Bone marrow (tissue), 2 donors: ENCODE results near the gene PKIG.

Experiments used
- DNase-seq, 2 donors: peaks; one replicate each; lab custom pipeline; 2025; lab: John Stamatoyannopoulos, UW

Gene PKIG

DNA sequence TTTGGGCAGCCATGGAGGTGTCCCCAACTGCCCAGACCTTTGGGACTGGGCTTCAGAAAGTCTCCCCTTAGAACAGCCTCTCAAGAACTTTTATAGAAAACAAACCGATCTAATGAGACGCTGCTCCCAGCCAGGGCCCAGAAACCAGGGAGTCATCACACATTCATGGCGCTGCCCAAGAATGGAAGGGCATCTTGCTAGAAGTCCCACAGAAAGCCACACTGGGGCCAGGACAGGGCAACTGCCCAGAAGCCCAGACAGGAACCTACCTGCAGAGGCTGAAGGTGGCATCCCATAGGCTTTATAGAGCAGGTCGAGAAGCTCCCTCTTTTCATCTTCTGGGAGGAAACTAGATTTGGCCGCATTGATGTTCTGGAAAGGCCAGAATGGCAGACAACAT is 37.7 kb downstream of the PKIG start:
- DNase-seq = no peak

DNA sequence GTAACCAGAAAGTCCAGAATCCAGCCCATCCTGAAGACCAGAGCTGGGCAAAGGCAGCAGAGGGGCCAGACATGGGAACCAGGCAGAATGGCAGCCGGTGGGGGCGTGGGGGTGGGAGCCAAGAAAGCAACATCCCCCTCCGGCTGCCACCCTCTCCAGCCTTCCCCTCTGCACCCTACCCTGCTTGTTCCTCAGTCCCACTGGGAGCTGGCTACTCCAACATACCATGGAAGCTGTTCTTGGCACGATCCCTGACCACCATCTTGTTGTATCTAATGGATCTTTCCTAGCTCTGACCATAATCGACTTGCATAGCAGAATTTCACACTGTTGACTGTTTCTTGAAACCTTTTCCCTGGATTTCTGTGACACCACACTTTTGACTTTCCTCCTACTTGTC is 38.9 kb downstream of the PKIG start:
- no peak for DNase-seq

DNA sequence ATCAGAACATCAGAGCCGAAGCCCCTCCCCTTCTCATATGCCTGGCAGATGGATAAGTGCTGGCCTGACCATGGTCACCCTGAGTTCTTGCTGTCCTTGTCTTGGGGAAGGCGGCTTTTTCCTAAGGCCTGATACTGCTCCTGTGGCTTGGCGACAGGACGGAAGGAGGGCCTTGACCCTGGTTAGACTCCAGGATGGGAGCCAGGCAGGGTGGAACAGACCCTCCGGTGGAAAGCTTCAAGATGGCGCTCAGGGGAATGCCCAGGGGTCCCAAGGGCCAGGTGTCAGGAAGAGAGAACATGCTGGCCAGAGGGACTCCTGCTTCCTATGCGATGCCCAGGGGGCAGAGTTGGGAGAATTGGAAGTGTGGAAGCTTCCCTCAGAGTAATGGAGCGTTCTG is 39.6 kb downstream of the PKIG start:
- no peak for DNase-seq

DNA sequence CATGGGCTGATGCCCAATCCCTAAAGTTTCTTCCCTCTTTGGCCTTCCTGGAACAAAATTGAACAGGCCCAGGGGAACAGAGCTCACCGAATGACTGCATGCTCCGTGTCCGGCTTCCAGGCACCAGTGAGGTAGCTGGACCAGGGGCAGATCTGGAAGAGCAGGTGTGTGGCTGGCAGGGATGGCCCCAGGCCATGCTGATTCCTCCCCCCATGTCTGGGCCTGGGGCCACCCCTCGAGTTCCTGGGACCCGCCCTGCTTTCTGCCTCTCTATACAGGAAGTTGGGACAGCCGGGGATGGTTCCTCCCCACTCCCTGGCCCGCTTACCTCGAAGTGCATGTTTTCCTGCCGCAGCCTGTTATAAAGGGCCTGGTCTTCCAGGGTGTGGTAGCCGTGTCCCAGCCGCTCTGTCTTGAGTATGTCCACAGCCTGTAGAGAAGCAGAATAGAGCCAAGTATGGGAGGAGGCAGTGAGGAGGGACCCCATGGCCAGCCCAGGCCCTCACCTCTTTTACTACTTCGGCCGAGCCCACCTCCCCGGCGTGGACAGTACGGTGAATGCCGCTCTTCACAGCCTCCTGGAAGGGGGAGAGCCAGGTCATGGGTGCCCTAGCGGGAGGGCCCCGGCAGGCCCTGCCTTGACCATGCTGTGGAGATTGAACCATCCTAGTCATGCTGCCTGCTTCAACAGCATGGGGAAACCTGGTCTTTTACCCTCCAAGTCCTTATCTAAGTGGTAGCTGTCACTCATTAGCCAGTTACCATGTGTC is 40.3 kb downstream of the PKIG start:
- no peak for DNase-seq

DNA sequence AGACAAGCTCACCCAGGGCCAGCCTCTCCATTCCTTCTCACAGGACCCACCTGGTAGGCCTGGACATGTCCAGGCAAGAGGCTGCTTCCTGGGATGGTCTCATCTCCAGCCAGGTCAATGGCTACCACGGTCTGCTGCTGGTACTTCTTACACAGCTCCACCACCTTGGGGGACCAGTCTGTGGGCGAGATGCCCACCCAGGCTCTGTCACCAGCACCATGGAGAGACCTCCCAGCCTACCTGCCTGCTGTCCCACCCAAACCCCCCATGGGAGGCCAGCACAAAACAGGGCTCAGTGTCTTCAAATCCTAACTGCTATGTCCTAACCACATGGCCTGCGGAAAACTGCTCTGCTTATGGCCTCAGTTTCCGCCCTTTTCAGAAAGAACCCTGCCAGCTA is 41.8 kb downstream of the PKIG start:
- no peak for DNase-seq

DNA sequence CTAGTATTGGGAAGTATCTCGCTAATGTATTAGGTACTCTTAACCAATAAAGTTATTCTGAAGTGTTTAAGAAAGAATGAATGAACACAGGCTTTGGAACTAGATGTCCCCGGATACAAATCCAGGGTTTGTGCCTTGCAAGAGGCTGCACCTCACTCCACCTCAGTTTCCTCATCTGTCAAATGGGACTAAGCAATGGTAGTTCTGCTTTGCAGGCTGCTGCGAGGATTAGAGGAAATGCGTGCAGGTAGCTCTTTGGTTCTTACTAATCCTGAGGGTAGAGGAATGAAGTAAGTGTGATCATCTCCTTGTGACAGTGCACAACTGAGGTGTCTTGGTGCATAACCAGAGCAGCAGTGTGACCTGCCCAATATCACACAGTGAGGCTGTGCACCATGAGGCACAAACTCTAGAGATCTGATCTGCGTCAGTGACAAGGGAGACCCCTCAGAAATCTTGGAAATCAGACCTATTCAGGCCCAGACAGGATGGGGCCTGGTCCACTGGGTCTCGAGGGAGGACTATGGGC is 42.4 kb downstream of the PKIG start:
- DNase-seq = no peak

DNA sequence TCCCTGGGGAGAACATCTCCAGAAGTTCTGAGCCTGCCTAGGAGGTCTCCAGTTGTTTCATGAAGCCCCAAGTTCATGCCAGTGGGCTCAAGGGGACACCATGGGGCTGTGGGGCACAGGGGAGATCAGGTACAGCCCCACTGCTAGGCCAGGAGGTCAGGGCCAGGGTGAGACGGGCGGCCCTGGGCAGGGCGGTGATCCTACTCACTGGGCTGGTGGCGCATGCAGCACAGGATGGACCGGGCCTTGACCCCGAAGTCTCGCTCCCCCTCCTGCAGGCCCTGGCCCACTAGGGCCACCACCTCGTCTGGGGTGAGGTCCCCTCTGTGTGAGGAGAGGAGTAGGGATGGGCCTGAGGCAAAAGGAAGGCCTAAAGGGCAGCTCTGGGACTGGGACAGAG is 43.0 kb downstream of the PKIG start:
- no peak for DNase-seq

DNA sequence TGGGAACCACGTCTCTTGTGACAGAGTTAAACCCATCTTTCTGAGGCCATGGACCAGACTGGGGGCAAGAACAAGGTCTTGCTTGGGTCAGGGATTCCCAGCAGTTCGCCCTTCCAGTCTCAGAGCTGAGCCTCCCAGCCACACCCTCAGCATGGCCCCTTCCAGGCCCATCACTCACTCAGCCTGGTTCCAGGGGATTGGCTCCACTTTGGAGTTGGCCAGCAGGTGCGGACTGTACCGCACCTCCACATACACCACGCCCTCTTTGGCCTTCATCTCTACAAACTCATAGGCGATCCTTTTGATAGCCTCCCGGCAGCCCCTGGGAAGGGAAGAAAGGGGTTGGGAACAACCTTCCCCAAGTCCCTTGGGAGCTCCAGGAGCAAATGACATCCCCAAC is 43.9 kb downstream of the PKIG start:
- DNase-seq = no peak

DNA sequence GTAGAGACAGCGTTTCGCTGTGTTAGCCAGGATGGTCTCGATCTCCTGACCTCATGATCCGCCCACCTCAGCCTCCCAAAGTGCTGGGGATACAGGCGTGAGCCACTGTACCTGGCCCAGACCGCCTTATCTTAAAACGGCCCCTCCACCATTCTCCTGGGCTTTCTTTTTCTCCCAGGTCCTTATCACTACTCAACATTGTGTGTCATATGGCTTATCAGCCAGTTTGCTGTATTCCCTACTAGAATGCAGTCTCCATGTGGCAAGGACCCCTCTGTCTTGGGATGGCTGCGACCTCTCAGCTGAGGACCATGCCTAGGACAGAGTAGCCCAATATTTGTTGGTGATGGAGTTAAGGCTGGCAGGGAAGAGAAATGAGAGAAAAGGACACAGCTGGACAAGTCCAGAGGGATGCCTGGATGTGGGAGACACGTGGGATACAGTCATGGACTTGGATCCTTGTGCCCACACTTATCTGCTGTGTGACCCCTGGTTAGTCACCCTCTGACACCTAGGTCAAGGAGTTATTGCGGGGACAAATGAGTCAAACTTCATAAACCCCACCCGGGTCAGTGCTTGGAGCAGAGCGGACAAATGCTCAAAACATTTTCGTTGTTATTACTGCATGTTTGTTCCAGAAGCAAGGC is 45.1 kb downstream of the PKIG start:
- no peak for DNase-seq

DNA sequence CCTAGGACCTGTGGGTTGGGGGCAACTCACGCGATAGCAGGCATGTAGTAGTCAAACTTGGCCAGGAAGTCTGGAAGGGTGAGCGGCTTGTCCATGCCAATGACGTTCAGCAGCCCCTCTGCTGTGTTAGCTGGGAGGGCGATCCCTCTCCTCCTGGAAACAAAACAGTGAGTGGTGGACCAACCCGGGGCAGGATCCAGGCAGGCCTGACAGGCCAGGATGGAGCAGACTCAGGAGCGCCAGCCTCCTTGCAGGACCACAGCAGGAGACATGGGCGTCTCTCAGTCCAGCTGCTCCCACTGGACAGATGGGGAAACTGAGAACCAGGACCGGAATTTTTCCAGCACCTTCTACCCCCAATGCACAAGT is 46.6 kb downstream of the PKIG start:
- no peak for DNase-seq

DNA sequence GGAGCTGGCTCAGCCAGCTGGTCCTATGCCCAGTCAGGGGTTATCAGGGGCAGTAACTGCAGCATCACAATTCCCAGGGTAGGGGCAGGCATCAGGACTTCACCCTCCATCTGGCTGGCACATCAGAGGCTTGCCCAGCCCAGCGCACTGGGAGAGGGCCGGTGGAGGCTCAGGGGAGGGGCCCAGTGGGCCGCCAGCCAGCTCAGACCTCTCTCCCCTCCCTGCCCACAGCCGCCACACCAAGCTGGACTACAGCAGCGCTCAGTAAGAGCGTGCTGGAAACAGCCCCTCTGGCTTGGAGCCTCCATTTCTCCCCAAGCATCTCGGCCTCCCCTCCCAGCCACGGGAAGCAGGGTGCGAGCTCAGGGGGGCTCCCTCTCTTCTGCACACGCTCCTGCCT is 47.2 kb downstream of the PKIG start:
- no peak for DNase-seq

DNA sequence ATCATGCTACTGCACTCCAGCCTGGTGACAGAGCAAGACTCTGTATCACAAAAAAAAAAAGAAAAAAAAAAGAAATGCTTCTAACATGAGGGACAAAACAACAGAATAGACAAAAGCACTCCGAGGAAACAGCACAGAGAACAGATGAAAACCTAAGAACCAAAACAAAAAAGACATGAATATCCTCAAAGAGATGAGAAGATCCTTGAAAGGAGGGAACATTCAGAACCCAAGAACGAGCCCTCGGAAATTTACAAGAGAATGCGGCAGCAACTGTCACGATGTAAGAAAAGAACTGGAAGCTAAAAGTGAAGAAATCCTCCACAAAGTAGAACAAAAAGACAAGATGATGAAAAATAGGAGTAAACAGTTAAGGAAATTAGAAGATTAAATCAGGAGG is 47.9 kb downstream of the PKIG start:
- no peak for DNase-seq

DNA sequence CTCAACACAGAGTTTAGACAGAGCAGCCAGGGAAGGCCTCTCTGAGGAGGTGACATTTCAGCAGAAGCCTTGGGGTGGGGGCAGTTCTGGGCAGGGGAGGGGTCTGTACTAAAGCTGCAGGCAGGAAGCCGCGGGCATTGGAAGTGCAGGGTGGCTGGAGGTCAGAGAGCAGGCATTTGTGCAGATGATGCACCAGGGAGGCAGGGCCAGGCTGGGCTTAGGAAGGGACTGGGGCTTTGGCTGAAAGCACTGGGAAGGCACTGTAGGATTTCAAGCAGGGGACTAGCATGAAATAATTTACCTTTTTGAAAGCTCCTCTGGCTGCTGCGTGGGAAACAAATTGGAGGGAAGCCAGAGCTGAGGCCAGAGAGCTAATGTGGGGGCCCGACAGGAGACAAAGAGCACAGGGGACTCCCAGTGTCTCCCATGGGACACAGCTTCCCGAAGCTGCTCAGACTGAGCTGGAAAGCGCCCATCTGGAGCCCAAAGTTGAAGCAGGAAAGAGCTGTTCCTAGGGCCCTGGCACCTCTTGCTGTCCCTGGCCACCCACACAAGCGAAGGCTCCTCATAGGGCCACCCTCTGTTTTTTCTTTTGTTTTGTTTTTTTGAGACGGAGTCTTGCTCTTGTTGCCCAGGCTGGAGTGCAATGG is 49.8 kb downstream of the PKIG start:
- DNase-seq = no peak

DNA sequence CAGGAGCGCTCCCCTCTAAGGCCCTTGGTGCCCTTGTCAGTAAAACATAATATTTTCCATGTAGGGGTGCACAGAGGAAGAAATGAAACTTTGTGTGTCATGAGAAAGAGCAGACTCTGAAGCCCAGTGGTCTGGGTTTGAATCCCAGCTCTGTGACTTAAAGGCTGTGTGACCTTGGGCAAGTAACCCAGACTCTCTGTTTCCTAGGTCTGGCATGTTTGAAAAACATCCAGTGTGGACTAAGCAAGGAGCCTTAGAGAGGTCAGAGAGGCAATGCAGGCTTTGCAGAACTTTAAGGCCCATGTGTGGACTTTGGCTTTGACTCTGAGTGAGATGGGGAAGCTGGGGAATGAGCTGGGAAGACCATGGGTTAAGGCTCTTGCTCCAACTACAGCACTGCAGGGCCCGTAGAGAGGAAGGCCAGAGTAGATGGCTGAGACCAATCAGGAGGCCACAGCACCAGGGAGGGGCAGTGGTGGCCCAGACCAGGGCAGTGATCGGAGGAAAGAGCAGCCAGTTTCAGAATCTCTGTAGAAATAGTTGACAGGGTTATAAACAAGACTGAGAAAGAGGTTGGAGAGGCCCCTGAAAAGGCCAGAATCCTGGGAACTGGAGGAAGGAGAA is 50.9 kb downstream of the PKIG start:
- no peak for DNase-seq

DNA sequence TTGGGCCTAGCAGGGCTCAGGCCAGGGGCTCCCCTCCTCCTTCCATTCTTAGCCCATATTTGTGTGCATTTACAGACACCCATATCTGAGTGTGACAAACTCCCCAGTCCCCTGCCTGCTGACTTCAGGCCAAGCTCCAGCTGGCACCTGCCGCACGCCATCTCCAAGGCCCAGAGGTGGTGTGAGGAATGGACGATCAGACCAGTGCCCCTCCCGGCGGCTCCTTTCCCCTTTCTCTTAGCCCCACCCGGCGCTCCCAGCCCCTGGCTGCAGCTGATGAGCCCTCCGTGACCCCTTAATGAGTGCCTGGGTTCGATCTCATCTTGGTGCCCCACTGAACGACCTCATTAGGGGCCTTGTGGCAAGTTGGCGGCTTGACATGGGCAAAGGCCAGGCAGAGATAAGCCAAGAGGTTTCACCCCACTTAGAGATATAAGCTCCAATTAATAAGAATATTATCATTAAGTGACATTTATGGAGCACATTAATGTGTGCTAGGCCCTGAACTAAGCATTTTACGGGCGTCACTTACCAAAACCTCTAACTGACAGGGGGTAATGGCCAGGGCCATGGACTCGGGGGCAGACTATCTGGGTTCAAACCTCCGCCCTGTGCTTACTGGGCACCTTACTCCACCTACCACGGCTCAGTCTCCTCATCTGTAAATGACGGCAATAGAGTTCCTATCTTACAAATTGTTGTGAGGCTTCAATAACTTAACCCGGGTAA is 51.7 kb downstream of the PKIG start:
- no peak for DNase-seq

DNA sequence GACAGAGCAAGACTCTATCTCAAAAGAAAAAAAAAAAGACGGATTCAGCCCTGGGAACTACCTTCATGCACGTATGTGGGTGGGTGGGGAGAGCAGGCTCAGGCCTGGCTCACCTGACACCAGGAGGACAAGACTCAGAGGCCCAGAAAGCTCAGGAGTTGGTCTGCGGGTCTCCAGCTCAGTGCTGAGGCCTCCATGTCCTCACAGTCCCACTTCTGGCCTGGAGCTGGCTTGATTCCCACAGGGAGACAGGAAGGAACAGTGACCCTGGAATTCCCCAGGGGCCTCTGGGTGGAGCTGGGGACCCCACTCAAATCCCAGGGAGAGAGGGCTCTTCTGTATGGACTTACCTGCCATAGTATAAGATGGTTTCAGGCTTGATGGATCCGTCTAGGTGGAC is 53.5 kb downstream of the PKIG start:
- no peak for DNase-seq

DNA sequence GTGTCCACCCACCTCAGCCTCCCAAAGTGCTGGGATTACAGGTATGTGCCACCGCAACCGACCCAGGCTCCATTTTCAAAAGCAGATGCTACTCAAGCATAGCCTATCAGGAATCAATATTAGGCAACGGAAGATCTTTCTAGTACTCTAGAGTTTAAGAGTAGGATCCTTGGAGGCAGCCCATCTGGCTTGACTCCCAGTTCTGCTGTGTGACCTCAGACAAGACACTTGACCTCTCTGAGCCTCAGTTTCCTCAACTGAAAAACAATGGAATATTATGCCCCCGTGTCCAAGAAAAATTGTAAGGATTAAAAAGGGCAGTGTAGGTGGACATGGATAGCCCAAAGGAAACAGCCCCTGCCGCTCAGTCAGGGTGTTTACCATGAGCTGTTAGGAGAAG is 54.7 kb downstream of the PKIG start:
- no peak for DNase-seq

DNA sequence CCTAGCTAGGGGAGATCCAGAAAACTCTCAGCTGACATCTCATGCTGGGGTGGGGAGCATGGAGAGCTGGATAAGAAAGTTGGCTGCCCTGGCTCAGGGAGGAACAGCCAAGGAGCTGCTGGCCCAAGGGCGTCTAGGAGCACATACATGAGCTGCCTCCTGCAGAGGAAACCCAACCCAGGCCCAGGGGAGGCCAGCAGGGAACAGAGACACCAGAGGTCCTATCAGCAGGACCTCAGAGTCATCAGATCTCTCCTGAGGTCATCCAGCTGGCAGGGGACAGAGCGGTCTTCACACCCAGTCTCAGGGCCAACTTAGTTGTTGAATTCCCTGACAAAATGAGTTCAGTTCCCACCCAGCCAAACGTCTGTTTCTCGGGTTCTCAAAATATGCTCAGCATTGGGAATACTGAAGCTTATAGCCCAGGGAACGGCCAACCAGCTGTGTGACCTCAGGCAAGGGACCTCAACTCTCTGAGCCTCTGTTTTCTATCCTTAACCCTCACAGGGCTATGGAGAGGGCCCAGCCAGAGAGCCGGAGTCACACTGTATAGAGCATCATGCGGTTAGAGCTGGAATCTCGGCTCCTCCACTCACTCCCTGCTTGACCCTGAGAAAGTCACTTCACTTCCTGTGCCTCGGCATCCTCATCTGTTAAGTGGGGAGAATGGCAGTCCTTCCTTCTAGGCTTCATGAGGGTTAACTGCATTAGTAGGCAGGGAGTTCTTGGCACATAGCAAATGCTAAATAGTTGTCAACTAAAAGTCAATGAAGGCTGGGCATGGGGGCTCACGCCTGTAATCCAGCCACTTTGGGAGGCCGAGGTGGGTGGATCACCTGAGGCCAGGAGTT is 55.4 kb downstream of the PKIG start:
- DNase-seq = no peak

DNA sequence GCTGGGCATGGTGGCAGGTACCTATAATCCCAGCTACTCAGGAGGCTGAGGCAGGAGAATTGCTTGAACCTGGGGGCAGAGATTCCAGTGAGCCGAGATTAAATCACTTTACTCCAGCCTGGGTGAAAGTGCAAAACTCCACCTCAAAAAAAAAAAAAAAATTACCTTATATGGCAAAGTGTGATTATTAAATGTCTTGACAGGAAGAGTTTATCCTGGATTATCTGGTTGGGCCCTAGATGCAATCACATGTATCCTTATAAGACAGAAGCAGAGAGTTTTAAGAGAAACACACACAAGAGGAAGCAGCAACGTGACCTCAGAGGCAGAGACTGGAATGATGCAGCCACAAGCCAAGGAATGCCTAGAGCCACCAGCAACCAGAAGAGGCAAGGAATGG is 58.1 kb downstream of the PKIG start:
- DNase-seq = no peak

DNA sequence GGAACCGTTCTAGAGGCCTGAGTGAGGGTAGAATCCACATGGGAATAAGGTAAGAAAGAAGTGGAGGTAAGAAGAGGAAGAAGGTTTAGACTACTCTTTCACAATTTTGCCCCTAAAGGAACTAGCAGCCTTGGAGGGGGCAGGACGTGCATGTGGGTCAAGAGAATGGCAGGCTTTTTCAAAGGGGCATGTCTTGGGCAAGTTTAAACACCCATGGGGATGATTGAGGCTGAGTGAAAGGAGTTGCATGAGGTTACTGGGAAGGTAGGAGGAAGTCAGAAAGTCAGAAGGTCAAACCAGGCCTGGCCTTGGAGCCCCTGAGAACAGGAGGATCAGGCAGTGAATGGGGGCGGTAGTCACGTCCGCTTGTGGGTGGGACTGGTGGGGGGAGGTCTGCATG is 58.9 kb downstream of the PKIG start:
- DNase-seq = no peak
